Lung microvascular endothelial cell (primary cell): ENCODE results near the gene DCUN1D4. TPM values are rescaled to one million over a fixed set of nuclear protein-coding genes. Genes with fewer than 3 reads are reported as not detected.
"Not testable (repeated sequence)": the region's sequence is repeated elsewhere in the genome, so short reads cannot be mapped to it uniquely, and the experiment has no call there.

Experiments used
- DNase-seq, 2 donors: peaks; one replicate each; pipeline versions ENCODE4 v3.0.0 to v3.0.0-alpha.2; 2010; ENCODE audit warnings: low read depth in 2 of 2
- total RNA-seq: library from RNA; depleted of rRNA; stranded (reverse); fragments of >200 nt; gene quantifications from 2 replicates; pipeline ENCODE4 v1.2.1, GENCODE V29; 2014

DCUN1D4 gene
- total RNA-seq, 1 donor from 2014 or later = 29.0 TPM

DNA sequence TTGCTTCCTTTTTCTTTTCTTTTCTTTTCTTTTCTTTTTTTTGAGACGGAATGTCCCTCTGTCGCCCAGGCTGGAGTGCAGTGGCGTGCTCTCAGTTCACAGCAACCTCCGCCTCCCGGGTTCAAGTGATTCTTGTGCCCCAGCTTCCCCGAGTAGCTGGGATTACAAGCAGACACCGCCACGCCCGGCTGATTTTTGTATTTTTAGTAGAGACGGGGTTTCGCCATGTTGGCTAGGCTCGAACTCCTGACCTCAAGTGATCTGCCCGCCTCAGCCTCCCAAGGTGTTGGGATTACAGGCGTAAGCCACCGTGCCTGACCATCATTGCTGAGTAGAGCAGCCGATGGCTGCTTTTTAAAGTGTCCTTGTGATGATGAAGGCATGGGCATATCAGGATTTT, 50.4 kb downstream of the DCUN1D4 start:
- not testable (repeated sequence) for DNase-seq

- DNase-seq = peak; percentile 39 to 46
Observed at GRCh38 chr4:51894059-51894645, 51.2 kb downstream of the DCUN1D4 start.

GRCh38 chr4:51895158-51895557, 52.2 kb downstream of the DCUN1D4 start:
- DNase-seq = no peak

GRCh38 chr4:51895816-51896408, 53.0 kb downstream of the DCUN1D4 start:
- peak; percentile 79 to 81 for DNase-seq

- no peak for DNase-seq
Observed at GRCh38 chr4:51901363-51901762, 58.4 kb downstream of the DCUN1D4 start.

DNA sequence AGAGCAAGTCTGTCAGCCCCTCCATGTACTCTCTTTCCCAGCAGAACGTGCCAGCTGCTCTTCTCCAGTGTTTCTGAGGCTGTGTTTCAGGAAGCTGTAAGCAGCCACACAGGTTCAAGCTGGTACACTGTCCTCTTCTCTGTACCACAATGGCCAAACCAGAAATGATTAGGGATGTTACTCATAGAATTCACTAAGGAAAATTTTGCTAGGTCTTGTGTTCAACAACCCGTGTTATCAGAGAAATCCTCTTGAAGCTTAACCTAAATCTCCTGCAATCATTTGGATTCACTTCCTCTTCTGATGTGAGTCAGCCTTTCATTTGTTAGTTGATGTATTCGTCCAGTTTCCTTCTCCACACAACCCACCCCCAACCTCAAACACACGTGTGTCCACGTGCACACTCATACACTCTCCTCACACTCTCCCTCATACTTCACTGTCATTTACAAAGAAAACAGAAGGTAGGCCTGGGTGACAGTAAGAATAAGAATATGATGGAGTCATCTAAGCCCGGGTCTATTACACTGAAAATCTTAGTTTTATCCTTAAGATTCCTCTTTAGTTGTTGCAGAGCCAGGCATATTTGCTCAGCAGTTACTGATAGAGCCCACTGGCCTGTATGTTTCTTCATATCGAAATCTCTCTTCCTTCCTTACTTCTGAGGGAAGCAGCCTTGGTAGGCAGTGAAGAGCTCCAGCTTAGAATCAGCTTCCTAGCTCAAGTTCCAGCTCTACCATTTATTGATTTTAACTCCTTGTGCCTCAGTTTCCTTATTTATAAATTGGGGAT, 63.4 kb downstream of the DCUN1D4 start:
- peak; percentile 71 to 89 for DNase-seq

DNA sequence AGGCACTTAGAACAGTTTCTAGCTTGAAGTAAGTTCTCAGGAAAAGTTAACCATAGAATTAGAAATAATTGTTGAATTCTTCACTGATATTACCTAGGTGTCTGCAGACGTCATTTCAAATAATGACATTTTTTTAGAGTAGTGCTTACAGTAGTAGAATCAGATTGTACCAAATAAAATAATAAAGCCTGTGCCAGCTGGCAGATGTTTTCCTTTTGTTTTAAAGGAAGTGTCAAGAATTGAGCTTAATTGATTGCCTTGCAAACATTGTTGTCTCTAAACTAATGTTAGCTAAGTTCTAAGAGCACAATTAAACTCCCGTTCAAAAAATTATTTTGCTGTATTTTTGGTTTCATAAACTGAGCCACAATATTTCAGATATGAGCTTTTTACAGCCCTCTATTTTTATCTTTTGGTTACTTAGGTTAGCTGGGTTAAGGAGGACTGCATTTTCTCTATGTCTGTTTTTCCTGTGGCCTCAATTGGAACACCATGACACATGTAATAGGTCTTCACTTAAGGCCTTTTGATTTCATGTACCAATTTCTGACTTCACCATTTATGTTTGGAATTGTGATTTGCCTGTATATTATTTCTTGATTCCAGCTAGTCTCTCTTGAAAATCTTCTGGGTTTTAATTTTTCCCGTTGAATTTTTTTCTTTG, 64.2 kb downstream of the DCUN1D4 start:
- DNase-seq = peak; percentile 68 to 77

DNA sequence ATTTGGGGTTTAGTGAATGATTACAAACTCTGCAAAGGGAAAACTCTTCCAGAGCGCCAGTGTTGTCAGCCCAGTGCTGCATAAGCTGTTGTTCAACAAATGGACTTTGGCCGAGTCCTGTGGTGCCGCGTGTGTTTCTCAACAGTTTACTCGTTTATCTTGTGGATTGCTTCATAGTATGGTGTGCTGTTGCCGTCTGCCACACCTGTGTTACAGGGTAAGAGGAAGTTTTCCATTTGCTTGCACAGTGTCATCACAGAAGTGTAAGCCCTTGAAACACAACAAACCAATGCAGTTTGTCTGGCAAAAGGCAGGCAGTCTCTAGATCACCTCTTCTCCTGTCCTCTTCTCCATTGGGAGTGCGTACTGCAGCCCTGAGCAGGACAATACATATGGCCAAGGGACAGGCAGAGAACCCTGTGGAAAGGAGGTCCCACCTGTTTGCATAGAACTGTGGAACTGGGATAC, 66.3 kb downstream of the DCUN1D4 start:
- no peak for DNase-seq

GRCh38 chr4:51918251-51918650, 75.3 kb downstream of the DCUN1D4 start:
- DNase-seq = no peak

- DNase-seq = no peak
Observed at GRCh38 chr4:51923343-51923742, 80.4 kb downstream of the DCUN1D4 start.

DNA sequence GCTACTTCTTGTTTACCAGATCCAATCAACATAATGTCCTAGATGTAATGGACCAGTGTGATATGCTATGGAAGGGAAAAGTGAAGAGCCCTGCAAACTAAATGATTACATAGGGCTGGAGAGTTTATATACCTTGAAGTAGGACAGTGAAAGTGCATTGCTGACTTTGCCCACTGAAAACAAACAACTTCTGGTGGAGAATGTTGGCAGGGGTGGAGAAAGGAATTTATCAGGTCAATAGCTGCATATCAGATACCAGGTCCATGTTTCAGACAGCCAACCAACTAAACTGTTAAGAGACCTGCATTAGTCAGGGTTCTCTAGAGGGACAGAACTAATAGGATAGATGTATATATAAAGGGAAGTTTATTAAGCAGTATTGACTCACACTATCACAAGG, 82.4 kb downstream of the DCUN1D4 start:
- DNase-seq = no peak

- DNase-seq = no peak
Observed at GRCh38 chr4:51930557-51930956, 87.6 kb downstream of the DCUN1D4 start.

- DNase-seq = no peak
Observed at GRCh38 chr4:51931461-51931860, 88.5 kb downstream of the DCUN1D4 start.

DNA sequence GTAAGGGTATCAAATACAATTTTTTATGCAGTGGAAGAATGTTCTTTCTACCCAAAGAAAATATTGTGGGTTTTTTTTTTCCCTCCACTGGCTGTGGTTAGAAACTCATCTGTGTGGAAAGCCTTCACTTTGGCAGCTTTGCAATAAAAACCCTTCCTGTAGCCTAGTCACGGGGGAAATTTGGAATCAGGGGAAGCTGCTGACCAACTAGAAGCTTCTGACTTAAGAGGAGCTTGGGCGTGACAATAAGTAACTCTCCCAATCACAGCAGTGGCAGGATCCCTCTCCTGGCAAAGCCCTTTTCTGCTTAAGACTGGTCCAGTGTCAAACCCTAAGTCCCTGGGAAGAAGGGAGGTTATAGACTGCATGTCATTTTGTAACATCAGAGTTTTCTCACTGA, 89.3 kb downstream of the DCUN1D4 start:
- DNase-seq = no peak

DNA sequence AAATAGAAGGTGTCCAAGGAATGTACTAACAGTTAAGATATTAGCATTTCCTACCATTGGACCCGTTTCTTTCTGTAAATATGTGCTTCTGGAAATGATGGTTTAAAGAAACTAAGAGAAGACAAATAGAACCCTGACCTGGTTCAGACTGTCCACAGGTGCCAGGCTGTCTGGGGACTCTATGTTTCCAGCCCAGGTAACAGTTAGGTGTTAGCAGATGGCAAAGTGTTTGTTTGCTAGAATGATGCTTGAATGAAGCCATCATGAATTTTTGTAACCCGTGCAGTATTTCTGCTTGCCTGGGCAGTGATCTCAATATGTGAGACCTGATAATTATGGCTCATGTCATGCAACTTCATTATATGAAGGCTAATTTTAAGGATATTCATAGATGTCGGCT, 89.7 kb downstream of the DCUN1D4 start:
- no peak for DNase-seq

DNA sequence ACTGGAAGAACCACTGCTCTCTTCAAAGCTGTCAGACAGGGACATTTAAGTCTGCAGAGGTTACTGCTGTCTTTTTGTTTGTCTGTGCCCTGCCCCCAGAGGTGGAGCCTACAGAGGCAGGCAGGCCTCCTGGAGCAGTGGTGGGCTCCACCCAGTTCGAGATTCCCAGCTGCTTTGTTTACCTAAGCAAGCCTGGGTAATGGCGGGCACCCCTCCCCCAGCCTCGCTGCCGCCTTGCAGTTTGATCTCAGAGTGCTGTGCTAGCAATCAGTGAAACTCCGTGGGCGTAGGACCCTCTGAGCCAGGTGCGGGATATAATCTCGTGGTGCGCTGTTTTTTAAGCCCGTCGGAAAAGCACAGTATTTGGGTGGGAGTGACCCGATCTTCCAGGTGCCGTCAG, 97.5 kb downstream of the DCUN1D4 start:
- DNase-seq = not testable (repeated sequence)

- DNase-seq = no peak
Observed at GRCh38 chr4:51942108-51942832, 99.3 kb downstream of the DCUN1D4 start.

DNA sequence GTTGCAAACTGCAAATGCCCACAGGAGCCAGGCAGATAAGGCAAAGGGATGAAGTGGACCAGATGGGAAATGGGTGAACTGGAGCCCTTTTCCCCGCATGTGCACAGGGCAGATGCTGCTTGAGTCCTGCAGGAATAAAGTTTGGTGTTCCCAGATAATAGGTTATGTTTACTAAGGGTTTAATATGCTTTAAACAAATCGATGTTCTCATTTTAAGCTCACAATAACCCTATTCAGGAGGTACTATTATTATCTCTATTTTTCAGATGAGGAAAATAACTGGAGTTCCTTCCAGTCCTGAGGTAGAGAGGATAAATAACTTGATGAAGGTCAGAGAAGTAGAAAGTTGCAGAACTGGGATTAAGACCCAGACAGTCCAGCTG, 99.9 kb downstream of the DCUN1D4 start:
- DNase-seq = no peak

DNA sequence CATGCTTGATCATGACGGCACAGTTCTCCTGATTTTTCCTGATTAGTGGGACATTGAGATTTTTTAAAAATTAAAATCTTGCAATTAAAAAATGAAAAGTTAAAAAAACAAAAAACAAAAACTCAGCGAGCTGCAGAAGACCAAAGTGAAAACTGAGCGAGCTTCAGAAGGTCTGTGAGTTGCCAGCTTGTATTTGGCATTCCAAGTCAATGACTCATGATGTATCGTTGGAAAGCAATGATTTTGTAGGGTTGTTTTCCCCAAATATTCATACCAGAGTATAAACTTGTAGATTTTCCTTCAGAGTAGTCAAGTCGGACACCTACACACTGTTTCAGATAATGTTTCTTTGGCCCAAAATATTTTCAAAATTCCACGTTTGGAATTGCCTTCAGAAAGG, 100.3 kb downstream of the DCUN1D4 start:
- no peak for DNase-seq

GRCh38 chr4:51958199-51958968, 115.4 kb downstream of the DCUN1D4 start:
- no peak for DNase-seq

DNA sequence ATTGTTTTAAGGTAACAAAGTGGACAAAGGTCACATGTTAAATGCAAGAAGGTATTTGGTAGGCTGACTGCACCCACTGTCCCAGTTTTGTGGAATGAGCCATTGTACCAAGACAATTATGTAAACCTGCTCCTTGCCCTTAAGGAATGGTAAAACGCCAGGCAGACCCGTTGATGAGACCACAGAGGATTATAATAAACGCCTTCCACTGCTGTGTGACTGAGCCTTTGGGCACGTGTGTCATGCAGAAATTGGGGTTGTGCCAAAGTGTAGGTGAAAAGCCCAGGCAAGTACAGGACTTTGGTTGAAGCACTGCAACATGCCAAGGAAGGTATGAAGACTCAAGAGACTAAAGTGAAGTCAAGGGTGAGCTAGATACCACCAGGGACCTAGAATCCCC, 117.5 kb downstream of the DCUN1D4 start:
- no peak for DNase-seq
